Measurements from ENCODE around the gene HERC5.

The HERC5 gene

DNA sequence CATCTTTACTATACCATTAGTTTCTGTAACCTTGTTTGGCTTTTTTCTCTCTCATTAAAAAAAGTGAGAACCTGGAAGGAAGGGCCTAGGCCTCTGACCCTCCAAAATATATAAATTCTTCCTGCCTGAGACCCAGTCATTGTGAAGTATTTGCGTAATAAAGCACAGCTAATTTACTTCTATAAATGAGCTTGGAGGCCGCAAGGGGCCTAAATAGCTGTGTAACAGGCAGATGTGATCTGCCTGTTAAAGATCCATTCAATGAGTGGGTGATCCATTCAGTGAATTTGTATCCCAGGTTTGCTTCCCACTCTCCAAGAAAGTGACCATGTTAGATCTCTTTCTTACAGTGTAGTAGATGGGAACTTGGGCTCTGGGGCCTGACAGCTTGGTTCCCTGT is 67.3 kb downstream of the HERC5 start:
- Histone ChIP-seq H3K4me2 (ENCODE audit: low read length) (peak overlapping the region; percentile 71), H3K56ac (ENCODE audit: low read length) (peak overlapping the region; percentile 84), H3K4me3 (ENCODE audit: low read length) (no peak overlapping the region), H3K79me2 (ENCODE audit: control insufficient read depth, insufficient read depth, low read length) (peaks cover 13% of the 10 kb centered on the region), H4K5ac (ENCODE audit: low read length) (peak overlapping the region; percentile 81), H4K8ac (ENCODE audit: low read depth, low read length) (no peak overlapping the region), H2AK5ac (ENCODE audit: low read length) (no peak overlapping the region), H3K27ac (ENCODE audit: low read depth, low read length) (no peak overlapping the region), H3K9ac (ENCODE audit: low read length) (peak overlapping the region; percentile 68), H2BK15ac (replicated peaks; ENCODE audit: low read depth) (no peak overlapping the region), H2BK120ac (ENCODE audit: low read depth, low read length) (no peak overlapping the region), H3K36me3 (ENCODE audit: control insufficient read depth, insufficient read depth, low read length) (no peaks in the 10 kb centered on the region), H3K4ac (ENCODE audit: low read depth, low read length) (no peak overlapping the region), H2BK5ac (ENCODE audit: low read length) (no peak overlapping the region), H3K27me3 (ENCODE audit: insufficient read depth, low read length, poor library complexity) (no peaks in the 10 kb centered on the region), H3K18ac (ENCODE audit: low read length) (no peak overlapping the region), H3K23ac (ENCODE audit: low read length) (no peak overlapping the region), H3K4me1 (ENCODE audit: control insufficient read depth, low read depth, low read length) (no peaks in the 10 kb centered on the region), H3K79me1 (ENCODE audit: low read length) (peaks cover 6% of the 10 kb centered on the region)
- no CpG with 5 or more reads among the region's 2 CpGs for WGBS (ENCODE audit: extremely low coverage, insufficient coverage, low lambda C conversion rate)
- DNase-seq = peak; percentile 18

- H2BK15ac ChIP-seq (replicated peaks; ENCODE audit: low read depth) = no peak overlapping the region
- H3K4me1 ChIP-seq (ENCODE audit: control insufficient read depth, low read depth, low read length) = no peaks in the 10 kb centered on the region
- WGBS (ENCODE audit: extremely low coverage, insufficient coverage, low lambda C conversion rate) = no CpG with 5 or more reads among the region's 1 CpG
- no peaks in the 10 kb centered on the region for H3K36me3 ChIP-seq (ENCODE audit: control insufficient read depth, insufficient read depth, low read length)
- H2BK5ac ChIP-seq (ENCODE audit: low read length) = no peak overlapping the region
- H3K23ac ChIP-seq (ENCODE audit: low read length) = no peak overlapping the region
- no peak overlapping the region for H3K56ac ChIP-seq (ENCODE audit: low read length)
- no peak overlapping the region for H3K27ac ChIP-seq (ENCODE audit: low read depth, low read length)
- H2AK5ac ChIP-seq (ENCODE audit: low read length) = no peak overlapping the region
- no peak overlapping the region for H4K5ac ChIP-seq (ENCODE audit: low read length)
- H3K79me2 ChIP-seq (ENCODE audit: control insufficient read depth, insufficient read depth, low read length) = peaks cover 13% of the 10 kb centered on the region
- no peak overlapping the region for H4K8ac ChIP-seq (ENCODE audit: low read depth, low read length)
- H3K4me2 ChIP-seq (ENCODE audit: low read length) = no peak overlapping the region
- no peak overlapping the region for H2BK120ac ChIP-seq (ENCODE audit: low read depth, low read length)
- H3K18ac ChIP-seq (ENCODE audit: low read length) = no peak overlapping the region
- no peak overlapping the region for H3K4me3 ChIP-seq (ENCODE audit: low read length)
- no peak overlapping the region for H3K4ac ChIP-seq (ENCODE audit: low read depth, low read length)
- H3K27me3 ChIP-seq (ENCODE audit: insufficient read depth, low read length, poor library complexity) = no peaks in the 10 kb centered on the region
- DNase-seq = no peak
- peaks cover 4% of the 10 kb centered on the region for H3K79me1 ChIP-seq (ENCODE audit: low read length)
- H3K9ac ChIP-seq (ENCODE audit: low read length) = no peak overlapping the region
Observed at GRCh38 chr4:88526221-88526815, 69.4 kb downstream of the HERC5 start.

DNA sequence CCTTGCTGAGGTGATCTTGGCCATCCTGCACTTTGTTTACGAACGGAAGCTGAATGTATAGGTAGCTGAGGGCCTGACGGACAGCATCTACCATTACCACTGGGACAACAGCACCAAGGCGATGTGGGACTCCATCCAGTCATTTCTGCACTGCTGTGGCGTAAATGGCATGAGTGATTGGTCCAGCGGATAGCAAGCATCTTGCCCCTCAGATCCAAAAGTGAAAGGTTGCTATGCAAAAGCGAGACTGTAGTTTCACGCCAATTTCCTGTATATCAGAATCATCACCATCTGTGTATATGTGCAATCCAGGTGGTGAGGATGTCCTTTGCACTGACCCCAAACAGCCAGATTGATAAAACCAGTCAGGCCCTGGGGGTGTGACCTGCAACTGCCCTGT is 70.9 kb downstream of the HERC5 start:
- no peak overlapping the region for H3K9ac ChIP-seq (ENCODE audit: low read length)
- H3K4ac ChIP-seq (ENCODE audit: low read depth, low read length) = no peak overlapping the region
- no peak overlapping the region for H3K23ac ChIP-seq (ENCODE audit: low read length)
- H3K56ac ChIP-seq (ENCODE audit: low read length) = no peak overlapping the region
- no peak overlapping the region for H2BK5ac ChIP-seq (ENCODE audit: low read length)
- H3K4me2 ChIP-seq (ENCODE audit: low read length) = no peak overlapping the region
- H3K27me3 ChIP-seq (ENCODE audit: insufficient read depth, low read length, poor library complexity) = no peaks in the 10 kb centered on the region
- H3K18ac ChIP-seq (ENCODE audit: low read length) = no peak overlapping the region
- no CpG with 5 or more reads among the region's 8 CpGs for WGBS (ENCODE audit: extremely low coverage, insufficient coverage, low lambda C conversion rate)
- DNase-seq = no peak
- H3K79me1 ChIP-seq (ENCODE audit: low read length) = no peaks in the 10 kb centered on the region
- peaks cover 5% of the 10 kb centered on the region for H3K79me2 ChIP-seq (ENCODE audit: control insufficient read depth, insufficient read depth, low read length)
- H2AK5ac ChIP-seq (ENCODE audit: low read length) = no peak overlapping the region
- H3K4me3 ChIP-seq (ENCODE audit: low read length) = no peak overlapping the region
- H3K27ac ChIP-seq (ENCODE audit: low read depth, low read length) = no peak overlapping the region
- no peaks in the 10 kb centered on the region for H3K36me3 ChIP-seq (ENCODE audit: control insufficient read depth, insufficient read depth, low read length)
- no peaks in the 10 kb centered on the region for H3K4me1 ChIP-seq (ENCODE audit: control insufficient read depth, low read depth, low read length)
- no peak overlapping the region for H4K5ac ChIP-seq (ENCODE audit: low read length)
- no peak overlapping the region for H2BK15ac ChIP-seq (replicated peaks; ENCODE audit: low read depth)
- H4K8ac ChIP-seq (ENCODE audit: low read depth, low read length) = no peak overlapping the region
- no peak overlapping the region for H2BK120ac ChIP-seq (ENCODE audit: low read depth, low read length)

DNA sequence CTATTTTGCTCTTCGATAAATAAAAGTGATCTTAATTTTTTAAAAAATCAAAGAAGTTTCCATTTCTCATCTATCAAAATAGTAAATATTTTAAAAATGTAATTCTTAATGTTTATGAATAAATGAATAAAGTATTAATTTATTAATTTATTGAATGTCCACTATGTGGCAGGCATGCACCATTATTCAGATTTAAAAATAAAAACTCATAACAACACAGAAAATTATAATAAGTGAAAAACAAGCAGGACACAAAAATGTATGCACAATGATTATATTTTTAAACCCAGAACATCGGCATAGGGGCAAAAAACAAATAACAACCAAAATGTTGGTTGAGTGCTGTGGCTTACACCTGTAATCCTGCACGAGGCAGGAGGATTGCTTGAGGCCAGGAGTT is 71.9 kb downstream of the HERC5 start:
- no peak overlapping the region for H4K8ac ChIP-seq (ENCODE audit: low read depth, low read length)
- no peaks in the 10 kb centered on the region for H3K36me3 ChIP-seq (ENCODE audit: control insufficient read depth, insufficient read depth, low read length)
- no peak overlapping the region for H3K4me2 ChIP-seq (ENCODE audit: low read length)
- H3K56ac ChIP-seq (ENCODE audit: low read length) = no peak overlapping the region
- DNase-seq = no peak
- H4K5ac ChIP-seq (ENCODE audit: low read length) = no peak overlapping the region
- H3K18ac ChIP-seq (ENCODE audit: low read length) = no peak overlapping the region
- H2BK120ac ChIP-seq (ENCODE audit: low read depth, low read length) = no peak overlapping the region
- no peak overlapping the region for H3K9ac ChIP-seq (ENCODE audit: low read length)
- no CpG with 5 or more reads among the region's 3 CpGs for WGBS (ENCODE audit: extremely low coverage, insufficient coverage, low lambda C conversion rate)
- H2BK5ac ChIP-seq (ENCODE audit: low read length) = no peak overlapping the region
- no peak overlapping the region for H3K23ac ChIP-seq (ENCODE audit: low read length)
- H3K27me3 ChIP-seq (ENCODE audit: insufficient read depth, low read length, poor library complexity) = no peaks in the 10 kb centered on the region
- H2AK5ac ChIP-seq (ENCODE audit: low read length) = no peak overlapping the region
- no peaks in the 10 kb centered on the region for H3K79me2 ChIP-seq (ENCODE audit: control insufficient read depth, insufficient read depth, low read length)
- H3K27ac ChIP-seq (ENCODE audit: low read depth, low read length) = no peak overlapping the region
- no peak overlapping the region for H3K4ac ChIP-seq (ENCODE audit: low read depth, low read length)
- H3K4me3 ChIP-seq (ENCODE audit: low read length) = no peak overlapping the region
- H3K4me1 ChIP-seq (ENCODE audit: control insufficient read depth, low read depth, low read length) = no peaks in the 10 kb centered on the region
- no peaks in the 10 kb centered on the region for H3K79me1 ChIP-seq (ENCODE audit: low read length)
- H2BK15ac ChIP-seq (replicated peaks; ENCODE audit: low read depth) = no peak overlapping the region

GRCh38 chr4:88531549-88531948 is 74.6 kb downstream of the HERC5 start:
- Histone ChIP-seq H3K23ac (ENCODE audit: low read length) (no peak overlapping the region), H3K4me2 (ENCODE audit: low read length) (no peak overlapping the region), H3K4me3 (ENCODE audit: low read length) (no peak overlapping the region), H3K4ac (ENCODE audit: low read depth, low read length) (no peak overlapping the region), H3K27ac (ENCODE audit: low read depth, low read length) (no peak overlapping the region), H3K36me3 (ENCODE audit: control insufficient read depth, insufficient read depth, low read length) (no peaks in the 10 kb centered on the region), H3K18ac (ENCODE audit: low read length) (no peak overlapping the region), H2AK5ac (ENCODE audit: low read length) (no peak overlapping the region), H2BK120ac (ENCODE audit: low read depth, low read length) (no peak overlapping the region), H3K9ac (ENCODE audit: low read length) (no peak overlapping the region), H2BK15ac (replicated peaks; ENCODE audit: low read depth) (no peak overlapping the region), H3K4me1 (ENCODE audit: control insufficient read depth, low read depth, low read length) (peaks cover 2% of the 10 kb centered on the region), H2BK5ac (ENCODE audit: low read length) (no peak overlapping the region), H4K8ac (ENCODE audit: low read depth, low read length) (no peak overlapping the region), H4K5ac (ENCODE audit: low read length) (no peak overlapping the region), H3K27me3 (ENCODE audit: insufficient read depth, low read length, poor library complexity) (no peaks in the 10 kb centered on the region), H3K56ac (ENCODE audit: low read length) (no peak overlapping the region), H3K79me1 (ENCODE audit: low read length) (no peaks in the 10 kb centered on the region), H3K79me2 (ENCODE audit: control insufficient read depth, insufficient read depth, low read length) (no peaks in the 10 kb centered on the region)
- DNase-seq = no peak
- no CpG with 5 or more reads among the region's 3 CpGs for WGBS (ENCODE audit: extremely low coverage, insufficient coverage, low lambda C conversion rate)

GRCh38 chr4:88533088-88533790 is 76.3 kb downstream of the HERC5 start:
- no peak overlapping the region for H2BK15ac ChIP-seq (replicated peaks; ENCODE audit: low read depth)
- no CpG with 5 or more reads among the region's 6 CpGs for WGBS (ENCODE audit: extremely low coverage, insufficient coverage, low lambda C conversion rate)
- H3K27me3 ChIP-seq (ENCODE audit: insufficient read depth, low read length, poor library complexity) = no peaks in the 10 kb centered on the region
- H3K79me1 ChIP-seq (ENCODE audit: low read length) = no peaks in the 10 kb centered on the region
- H3K56ac ChIP-seq (ENCODE audit: low read length) = no peak overlapping the region
- H2BK120ac ChIP-seq (ENCODE audit: low read depth, low read length) = no peak overlapping the region
- H3K79me2 ChIP-seq (ENCODE audit: control insufficient read depth, insufficient read depth, low read length) = no peaks in the 10 kb centered on the region
- no peak overlapping the region for H2BK5ac ChIP-seq (ENCODE audit: low read length)
- no peak overlapping the region for H3K27ac ChIP-seq (ENCODE audit: low read depth, low read length)
- no peak overlapping the region for H3K18ac ChIP-seq (ENCODE audit: low read length)
- no peak overlapping the region for H3K9ac ChIP-seq (ENCODE audit: low read length)
- no peak overlapping the region for H2AK5ac ChIP-seq (ENCODE audit: low read length)
- no peak overlapping the region for H3K4ac ChIP-seq (ENCODE audit: low read depth, low read length)
- H4K5ac ChIP-seq (ENCODE audit: low read length) = no peak overlapping the region
- DNase-seq = peak; percentile 42
- no peak overlapping the region for H3K4me2 ChIP-seq (ENCODE audit: low read length)
- no peak overlapping the region for H3K23ac ChIP-seq (ENCODE audit: low read length)
- H4K8ac ChIP-seq (ENCODE audit: low read depth, low read length) = no peak overlapping the region
- H3K4me1 ChIP-seq (ENCODE audit: control insufficient read depth, low read depth, low read length) = peaks cover 2% of the 10 kb centered on the region
- H3K4me3 ChIP-seq (ENCODE audit: low read length) = no peak overlapping the region
- H3K36me3 ChIP-seq (ENCODE audit: control insufficient read depth, insufficient read depth, low read length) = no peaks in the 10 kb centered on the region

Measured in mesendoderm (in vitro differentiated cells).